H4 (cell line): ENCODE measurements around the gene EXOC3L4. TPM values are rescaled to one million over a fixed set of nuclear protein-coding genes. Genes with fewer than 3 reads are reported as not detected.
"Not testable (repeated sequence)": the region's sequence is repeated elsewhere in the genome, so short reads cannot be mapped to it uniquely, and the experiment has no call there.

Source experiments
- DNase-seq: peaks from one replicate; pipeline ENCODE4 v3.0.0-alpha.2; 2015; ENCODE audit warnings: low spot score
- total RNA-seq: library from RNA; depleted of rRNA; stranded (reverse); fragments of >200 nt; shearing (Covaris generic); gene quantifications from 2 replicates; pipeline ENCODE4 v1.2.3, GENCODE V29; 2014; rRNA removed

The EXOC3L4 gene
- total RNA-seq, 1 experiment from 2014 or later, result not detected

- no peak for DNase-seq
Observed at GRCh38 chr14:103151270-103151945, 56.9 kb downstream of the EXOC3L4 start.

DNA sequence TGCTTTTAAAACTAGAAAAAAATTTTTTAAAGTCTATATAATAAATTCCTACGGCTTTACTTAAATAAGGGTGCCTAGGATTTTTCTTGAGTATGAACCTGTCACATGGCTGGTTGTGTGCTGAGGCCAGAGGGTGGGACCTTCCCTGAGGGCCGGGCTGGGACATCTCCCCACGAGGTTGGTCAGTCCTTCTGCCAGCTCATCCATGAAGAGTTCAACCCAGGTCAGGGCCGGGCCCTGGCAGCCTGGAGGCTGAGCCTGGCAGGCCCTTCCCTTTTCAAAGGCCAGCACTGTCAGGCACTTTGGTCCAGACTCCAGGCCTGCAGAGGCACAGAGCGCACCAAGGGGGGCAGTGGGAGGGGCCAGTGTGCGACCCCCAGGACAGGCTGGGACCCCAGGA, 60.5 kb downstream of the EXOC3L4 start:
- DNase-seq, result peak; percentile 49

DNA sequence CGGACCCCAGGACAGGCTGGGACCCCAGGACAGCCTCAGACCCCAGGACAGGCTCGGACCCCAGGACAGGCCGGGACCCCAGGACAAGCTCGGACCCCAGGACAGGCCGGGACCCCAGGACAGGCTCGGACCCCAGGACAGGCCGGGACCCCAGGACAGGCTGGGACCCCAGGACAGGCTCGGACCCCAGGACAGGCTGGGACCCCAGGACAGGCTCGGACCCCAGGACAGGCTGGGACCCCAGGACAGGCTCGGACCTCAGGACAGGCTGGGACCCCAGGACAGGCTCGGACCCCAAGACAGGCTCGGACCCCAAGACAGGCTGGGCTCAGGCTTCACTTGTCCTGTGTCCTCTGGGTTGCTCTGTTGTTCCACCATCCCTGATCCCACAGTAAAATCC, 60.9 kb downstream of the EXOC3L4 start:
- DNase-seq, result not testable (repeated sequence)

DNA sequence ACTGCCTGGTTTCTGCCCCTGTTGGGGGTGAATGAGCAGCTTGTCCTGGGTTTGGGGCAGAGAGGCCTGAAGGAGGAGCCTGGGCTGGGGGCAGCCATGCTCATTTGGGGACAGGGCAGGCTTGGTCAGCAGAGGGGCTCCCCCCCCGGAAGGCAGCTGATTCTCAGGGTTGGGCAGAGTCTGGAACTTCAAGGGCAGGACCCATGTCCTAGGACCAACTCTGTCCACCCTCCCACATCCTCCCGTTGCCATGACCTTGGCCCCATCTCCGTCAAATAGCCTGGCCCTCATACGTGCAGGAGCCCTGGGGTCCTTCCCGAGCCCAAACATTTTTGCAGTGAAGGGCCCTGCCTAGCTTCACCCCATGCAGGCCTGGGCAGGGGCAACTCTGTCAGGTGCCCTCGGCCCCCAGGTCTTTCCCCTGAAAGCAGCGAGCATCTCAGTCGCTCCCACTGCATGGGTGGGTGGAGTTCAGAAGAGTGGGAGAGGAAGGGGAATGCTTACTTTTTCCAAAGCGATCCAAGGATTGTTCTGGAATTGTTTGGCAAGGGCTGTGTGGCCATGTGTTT, 61.4 kb downstream of the EXOC3L4 start:
- DNase-seq, result no peak

- DNase-seq, result no peak
Observed at GRCh38 chr14:103156651-103157378, 62.3 kb downstream of the EXOC3L4 start.

DNA sequence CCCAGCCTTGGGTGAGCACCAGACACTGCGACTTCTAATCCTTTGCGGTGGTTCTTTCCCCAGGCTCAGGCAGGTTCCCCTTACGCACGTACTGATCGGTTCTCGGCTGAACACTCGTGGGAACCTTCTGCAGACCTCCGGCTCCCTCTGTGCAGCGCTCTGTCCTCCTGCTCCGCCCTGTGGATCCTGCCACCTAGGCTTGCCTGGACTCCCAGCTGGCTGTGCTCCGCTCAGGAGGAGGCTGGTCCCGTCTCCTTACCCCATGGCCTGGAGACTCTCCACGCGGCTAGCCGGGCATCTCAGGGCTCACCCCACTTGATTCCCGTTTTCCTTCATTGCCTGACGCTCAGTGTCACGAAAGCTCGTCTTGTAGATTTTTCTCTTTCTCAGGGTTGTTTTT, 63.4 kb downstream of the EXOC3L4 start:
- no peak for DNase-seq

DNA sequence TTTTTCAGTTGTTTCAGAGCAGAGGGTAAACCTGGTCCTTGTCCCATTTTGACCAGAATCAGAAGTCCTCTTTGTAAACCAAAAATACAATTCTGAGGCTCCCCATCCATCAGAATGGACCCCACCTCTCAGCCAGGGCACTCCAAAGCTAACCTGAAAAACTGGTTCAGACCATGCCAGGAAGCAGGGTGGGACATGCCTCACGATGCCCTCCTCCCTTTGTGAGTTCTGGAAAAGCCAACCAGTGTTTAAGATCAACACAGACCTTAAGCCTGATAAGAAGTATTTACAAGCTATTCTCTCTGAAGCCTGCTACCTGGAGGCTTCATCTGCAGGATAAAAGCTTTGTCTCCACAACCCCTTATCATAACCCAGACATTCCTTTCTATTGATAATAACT, 64.2 kb downstream of the EXOC3L4 start:
- no peak for DNase-seq

Other genes starting within 250 kb of the EXOC3L4 start
- not detected in 2 replicates for gene AMN, start 172.1 kb upstream of the EXOC3L4 start, total RNA-seq
- 15.0 and 18.2 TPM in 2 replicates for gene CDC42BPB, start 37.2 kb upstream of the EXOC3L4 start, total RNA-seq
- not detected in 2 replicates for gene LBHD2, start 10.5 kb upstream of the EXOC3L4 start, total RNA-seq
- 0.41 and 5.3 TPM in 2 replicates for gene TNFAIP2, start 28.7 kb downstream of the EXOC3L4 start, total RNA-seq
- 87.3 and 145 TPM in 2 replicates for gene EIF5, start 239.5 kb downstream of the EXOC3L4 start, total RNA-seq